ENCODE results near the gene CDH24.

Gene CDH24

DNA sequence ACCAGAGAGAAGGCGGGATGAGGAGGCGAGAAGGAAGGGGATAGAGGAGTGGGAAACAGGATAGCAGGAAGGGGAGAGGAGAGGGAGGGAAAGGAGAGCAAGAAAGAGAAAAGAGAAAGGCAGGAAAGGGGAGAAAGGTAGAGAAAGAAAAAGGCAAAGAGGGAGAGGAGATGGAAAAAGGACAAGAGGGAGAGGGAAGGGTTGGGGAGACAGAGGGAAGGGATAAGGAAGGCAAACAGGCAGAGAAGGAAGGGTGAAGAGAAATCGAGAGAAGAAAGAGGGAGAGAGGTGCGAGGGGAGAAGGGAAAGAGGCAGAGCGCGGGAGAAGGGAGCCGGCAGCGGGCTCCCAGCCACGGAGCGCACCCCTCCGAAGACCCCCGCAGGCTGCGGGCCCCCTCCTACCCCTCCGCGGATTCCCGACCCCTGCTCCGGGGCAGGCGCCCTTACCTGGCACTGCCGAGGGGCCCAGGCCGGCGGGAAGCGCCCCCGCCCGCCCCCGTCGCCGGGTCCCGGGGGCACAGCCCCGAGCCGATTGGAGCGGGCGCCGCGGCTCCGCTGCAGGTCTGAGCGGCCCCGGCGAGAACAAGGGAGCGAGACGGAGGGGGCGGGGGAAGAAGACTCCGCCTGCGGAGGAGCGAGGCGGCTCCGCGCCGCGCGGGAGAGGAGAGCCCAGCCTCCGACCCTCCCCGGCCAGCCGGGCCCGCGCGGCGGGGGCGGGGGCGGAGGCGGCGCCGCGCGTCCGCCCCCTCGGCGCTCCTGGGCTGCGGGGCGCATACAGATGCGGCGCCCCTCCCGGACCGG lies at the start of gene CDH24:
Gene CDH24 (minus strand): TSS at position 565 of the 801 bp plus-strand sequence. CDS start 1,787 bp downstream, outside the sequence.
- DNase-seq (ENCODE audit: low read depth in 2 of 2), result peak in 1 of 2 donors; percentile 47

GRCh38 chr14:23106747-23107045 lies 49.4 kb upstream of the CDH24 start:
- no peak for DNase-seq (ENCODE audit: low read depth in 2 of 2)

DNA sequence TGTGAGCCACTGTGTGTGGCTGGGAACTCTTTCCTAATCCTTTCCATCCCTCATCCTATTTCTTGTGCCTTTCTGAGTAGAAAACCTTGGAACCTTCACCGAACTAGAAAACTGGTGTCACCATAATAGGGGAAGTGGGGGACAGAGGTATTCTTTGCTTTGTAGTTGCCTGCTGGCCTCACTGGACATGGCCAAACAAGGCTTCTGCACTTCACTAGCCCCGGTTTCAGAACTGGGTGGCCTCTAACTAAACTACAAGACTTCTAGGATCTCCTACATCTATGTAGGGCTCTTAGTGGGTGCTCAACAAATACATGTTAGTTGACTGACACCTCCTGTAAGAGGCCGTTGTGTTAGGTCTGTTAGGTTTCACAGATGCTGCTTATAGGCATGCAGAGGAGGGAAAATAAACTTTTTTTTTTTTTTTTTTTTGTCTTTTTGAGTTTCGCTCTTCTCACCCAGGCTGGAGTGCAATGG lies 48.1 kb upstream of the CDH24 start:
- DNase-seq (ENCODE audit: low read depth in 2 of 2), result no peak

DNA sequence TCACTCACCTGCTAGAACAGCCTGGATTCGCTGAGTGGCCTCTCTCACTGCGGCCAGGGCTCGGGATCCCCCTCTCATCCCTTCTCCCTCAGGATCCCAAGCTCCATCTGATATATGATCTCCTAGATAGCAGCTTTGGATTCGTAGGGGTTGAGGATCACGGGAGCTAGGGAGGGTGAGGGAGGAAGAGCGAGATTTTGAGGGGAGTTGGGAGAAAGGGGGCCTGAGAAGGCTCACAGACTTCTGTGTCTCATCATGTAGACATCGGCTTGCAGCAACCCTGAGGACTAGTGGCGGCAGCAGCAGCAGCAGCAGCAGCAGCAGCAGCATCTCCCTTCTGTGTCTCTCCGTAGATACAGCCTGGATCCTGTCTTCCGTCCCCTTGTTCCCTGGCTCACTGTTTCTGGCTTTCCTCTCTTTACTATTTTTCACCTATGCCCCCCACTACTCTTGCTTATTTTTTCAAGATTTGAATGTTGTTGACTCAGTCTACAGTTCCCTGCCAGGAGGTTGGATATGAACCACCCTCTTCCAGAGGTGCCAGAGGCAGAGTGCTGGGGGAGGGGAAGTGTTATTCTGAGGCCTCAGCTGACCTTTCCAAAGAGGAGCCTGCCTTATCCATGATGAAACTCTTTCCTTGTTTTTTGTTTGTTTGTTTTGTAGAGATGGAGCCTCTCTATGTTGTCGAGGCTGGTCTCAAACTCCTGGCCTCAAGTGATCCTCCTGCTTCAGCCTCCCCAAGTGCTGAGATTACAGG lies 47.4 kb upstream of the CDH24 start, which contains the start of gene CIROP:
Gene CIROP (minus strand): TSS at position 399 of the 757 bp plus-strand sequence. CDS start 69 bp downstream, at position 330.
- no peak for DNase-seq (ENCODE audit: low read depth in 2 of 2)

- DNase-seq (ENCODE audit: low read depth in 2 of 2), result no peak
These were observed 46.8 kb upstream of the CDH24 start for GRCh38 chr14:23104070-23104590.

DNA sequence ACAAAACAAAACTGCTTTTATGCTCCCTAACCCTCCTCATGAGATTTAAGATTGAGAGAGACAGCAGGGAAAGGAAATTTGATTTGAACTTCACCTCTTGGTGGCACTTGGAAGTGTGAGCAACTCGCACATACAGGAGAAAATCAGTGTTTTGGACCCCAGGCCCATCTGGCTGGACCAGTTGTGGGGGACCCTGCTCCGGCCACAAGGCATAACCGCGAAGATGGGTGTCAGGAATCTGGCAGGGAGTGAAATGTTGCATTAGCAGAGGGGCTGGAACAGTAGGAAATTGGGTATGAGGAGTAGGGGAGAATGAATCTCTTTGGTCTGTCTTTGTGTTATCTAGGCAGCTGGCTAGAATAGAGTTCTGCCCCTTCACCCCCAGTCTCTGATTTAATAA lies 46.3 kb upstream of the CDH24 start:
- no peak for DNase-seq (ENCODE audit: low read depth in 2 of 2)

DNA sequence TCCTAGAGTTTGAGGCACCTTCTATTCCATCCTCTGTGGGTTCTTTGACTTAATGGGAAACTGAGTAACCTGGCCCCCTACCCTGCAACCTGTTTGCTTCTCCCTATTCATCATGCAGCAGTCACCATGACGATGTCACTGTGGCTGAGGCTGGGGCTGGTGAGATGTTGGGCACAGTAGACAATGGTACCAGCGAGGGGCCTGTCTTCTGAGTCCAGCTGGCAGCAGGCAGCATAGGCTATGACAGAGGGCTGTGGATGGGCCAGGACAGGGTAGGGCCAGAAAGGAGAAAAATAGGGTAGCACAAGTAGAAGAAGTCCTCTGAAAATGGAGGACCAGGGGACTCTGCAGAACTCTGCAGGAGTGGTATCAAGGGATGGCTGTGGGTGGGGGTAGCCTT lies 45.5 kb upstream of the CDH24 start:
- DNase-seq (ENCODE audit: low read depth in 2 of 2), result no peak

GRCh38 chr14:23101986-23102625 lies 44.8 kb upstream of the CDH24 start:
- DNase-seq (ENCODE audit: low read depth in 2 of 2), result no peak

DNA sequence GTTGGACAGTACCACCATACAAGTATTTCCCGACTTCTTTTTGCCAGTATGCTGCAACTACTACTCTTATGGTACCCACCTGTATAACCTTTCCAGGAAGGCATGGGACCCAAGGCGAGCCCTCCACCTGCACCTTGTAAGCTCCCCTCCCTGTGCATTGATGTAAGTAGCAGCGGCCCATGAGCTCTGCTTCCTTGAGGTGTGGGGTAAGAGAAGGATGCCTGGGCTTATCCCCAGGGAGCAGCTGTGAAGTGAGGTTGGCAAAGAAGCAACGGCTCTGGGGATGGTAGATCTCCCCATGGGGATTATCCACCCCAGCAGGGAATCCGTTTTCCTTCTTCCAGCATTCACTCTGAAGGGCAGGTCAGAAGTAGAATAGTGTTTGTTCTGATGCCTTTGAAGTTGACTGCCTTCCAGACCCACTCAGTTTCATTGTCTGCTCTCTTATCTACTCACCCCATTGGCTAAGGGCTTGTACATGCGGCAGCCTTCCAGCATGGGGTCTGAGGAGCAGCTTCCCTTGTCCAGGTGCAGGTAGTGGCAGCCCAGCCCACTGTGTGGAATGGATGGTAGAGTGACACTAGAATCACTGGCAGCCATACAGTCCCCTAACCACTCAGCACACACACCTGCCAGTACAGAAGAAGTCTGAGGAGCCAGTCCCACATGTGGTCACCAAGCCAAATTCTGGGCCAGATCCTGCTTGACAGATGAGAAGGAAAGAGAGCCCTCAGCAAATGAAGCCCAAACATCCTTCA lies 44.1 kb upstream of the CDH24 start:
- no peak for DNase-seq (ENCODE audit: low read depth in 2 of 2)

DNA sequence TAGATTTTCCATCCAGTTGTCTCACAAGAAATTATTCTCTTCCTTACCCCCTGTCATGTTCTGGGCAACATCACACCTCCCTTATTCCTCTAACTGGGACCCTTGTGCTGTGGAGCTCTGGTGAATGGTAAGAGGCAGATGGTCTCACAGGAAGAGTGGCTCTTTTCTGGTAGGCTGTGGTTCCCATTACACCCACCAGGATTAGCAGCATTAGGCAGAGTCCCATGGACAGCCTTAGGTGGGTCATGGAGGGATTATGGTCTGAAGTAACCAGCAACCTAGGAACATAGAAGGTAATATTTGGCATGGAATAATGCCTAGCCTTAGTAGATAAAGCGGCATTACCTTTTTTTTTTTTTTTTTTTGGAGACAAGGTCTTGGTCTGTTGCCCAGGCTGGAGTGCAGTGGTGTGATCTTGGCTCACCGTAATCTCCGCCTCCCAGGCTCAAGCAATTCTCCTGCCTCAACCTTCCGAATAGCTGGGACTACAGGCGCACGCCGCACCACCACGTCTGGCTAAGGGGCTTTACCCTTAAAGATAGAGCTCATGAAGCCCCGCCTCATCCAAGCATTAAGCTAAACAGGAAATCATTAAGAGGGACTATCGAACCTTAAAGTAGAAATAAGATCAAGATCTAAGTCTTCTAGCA lies 42.0 kb upstream of the CDH24 start:
- DNase-seq (ENCODE audit: low read depth in 2 of 2), result no peak

GRCh38 chr14:23097786-23098185 lies 40.5 kb upstream of the CDH24 start:
- no peak for DNase-seq (ENCODE audit: low read depth in 2 of 2)

- peak; percentile 98 for DNase-seq (ENCODE audit: low read depth in 2 of 2)
These were observed 38.1 kb upstream of the CDH24 start, which contains the start of gene C14orf119 for GRCh38 chr14:23095196-23096108. Gene C14orf119, plus strand, starts transcription at chr14:23095505. Its CDS starts 2,154 bp downstream, at chr14:23097659.

- peak in 1 of 2 donors; percentile 35 for DNase-seq (ENCODE audit: low read depth in 2 of 2)
These were observed 37.4 kb upstream of the CDH24 start, which contains the start of gene ACIN1 for GRCh38 chr14:23094666-23095195. Gene ACIN1, minus strand, starts transcription at chr14:23095136. Its CDS starts 24 bp downstream, at chr14:23095112.

DNA sequence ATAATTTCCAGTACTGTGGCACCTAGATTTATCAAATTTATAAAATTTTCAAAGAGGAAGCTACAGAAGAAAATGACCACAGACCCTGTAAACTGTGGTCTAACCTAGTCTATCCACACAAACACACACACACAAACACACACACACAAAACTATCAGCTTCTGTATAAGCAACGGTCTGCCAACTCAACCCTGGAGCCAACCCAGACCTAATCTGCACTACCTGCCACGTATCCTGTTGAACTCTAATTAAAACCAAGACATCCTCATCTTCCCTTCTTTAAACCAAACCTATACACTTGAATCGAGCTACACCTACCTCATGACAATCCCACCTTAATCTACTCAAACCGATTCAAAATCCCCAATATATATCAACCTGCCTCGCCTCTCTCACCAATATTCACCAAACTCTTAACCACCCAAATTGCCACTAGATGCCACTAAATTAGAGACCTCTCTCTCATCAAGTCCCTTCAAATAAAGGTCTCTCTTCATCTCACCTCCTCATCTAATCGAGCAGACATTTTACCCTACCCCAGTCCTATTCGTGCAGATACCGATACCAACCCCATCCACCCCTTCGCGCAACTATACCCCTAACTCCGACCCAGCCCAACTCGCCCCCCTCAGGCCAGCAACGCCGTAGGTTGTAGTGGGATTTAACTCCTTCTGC lies 36.8 kb upstream of the CDH24 start:
- peak in 1 of 2 donors; percentile 58 for DNase-seq (ENCODE audit: low read depth in 2 of 2)

- no peak for DNase-seq (ENCODE audit: low read depth in 2 of 2)
These were observed 36.2 kb upstream of the CDH24 start for GRCh38 chr14:23093526-23093925.

DNA sequence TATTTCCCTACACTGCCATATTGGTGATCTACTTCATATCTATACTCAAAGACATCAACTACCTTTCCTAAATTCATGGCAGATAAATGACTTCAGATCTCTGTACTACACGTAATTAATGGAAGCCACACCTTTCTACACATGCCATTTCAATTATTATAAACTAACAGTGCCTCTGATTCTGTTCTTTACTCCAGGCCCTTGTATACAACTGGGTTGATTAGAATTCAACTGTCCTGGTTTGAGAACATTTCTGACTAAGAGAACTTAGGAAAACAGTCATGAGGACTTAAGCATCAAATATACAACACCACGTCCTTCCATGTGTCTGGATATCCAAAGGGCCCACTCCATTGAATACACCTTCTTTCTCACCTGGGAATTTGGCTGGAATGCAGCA lies 35.8 kb upstream of the CDH24 start:
- DNase-seq (ENCODE audit: low read depth in 2 of 2), result no peak

- DNase-seq (ENCODE audit: low read depth in 2 of 2), result no peak
These were observed 34.2 kb upstream of the CDH24 start for GRCh38 chr14:23091294-23092225.

- DNase-seq (ENCODE audit: low read depth in 2 of 2), result no peak
These were observed 32.9 kb upstream of the CDH24 start for GRCh38 chr14:23090254-23090636.
